RCC 7860 (cell line): ENCODE results near the gene MTIF2.
"Not testable (repeated sequence)": the region's sequence is repeated elsewhere in the genome, so short reads cannot be mapped to it uniquely, and the experiment has no call there.

Experiments used
- DNase-seq: peaks from one replicate; pipeline ENCODE4 v3.0.0-alpha.2; 2015; ENCODE audit warnings: low spot score
- FAIRE-seq: peaks from 2 replicates; lab custom pipeline; 2012; peaks lifted over from hg19 to GRCh38; lab: Jason Lieb, UNC

MTIF2 gene

GRCh38 chr2:55268907-55269644 is at the start of gene MTIF2:
MTIF2 (minus strand) TSS chr2:55269231; CDS start chr2:55263858, 5,373 bp downstream.
- FAIRE-seq = peak; percentile 86
- peak; percentile 90 for DNase-seq

GRCh38 chr2:55314985-55315384 is 46.0 kb upstream of the MTIF2 start:
- no peak for DNase-seq
- no peak for FAIRE-seq

GRCh38 chr2:55311444-55311870 is 42.4 kb upstream of the MTIF2 start:
- peak; percentile 68 for FAIRE-seq

GRCh38 chr2:55309446-55309845 is 40.4 kb upstream of the MTIF2 start:
- FAIRE-seq = peak; percentile 63

More at GRCh38 chr2:55311444-55311870, 42.4 kb upstream of the MTIF2 start:
- DNase-seq = peak; percentile 12

GRCh38 chr2:55302241-55302640 is 33.2 kb upstream of the MTIF2 start:
- FAIRE-seq = no peak
- DNase-seq = no peak

More at GRCh38 chr2:55309446-55309845, 40.4 kb upstream of the MTIF2 start:
- no peak for DNase-seq

- FAIRE-seq (no peak), DNase-seq (no peak)
Measured at GRCh38 chr2:55301277-55301676, 32.2 kb upstream of the MTIF2 start.

GRCh38 chr2:55296393-55296792 is 27.4 kb upstream of the MTIF2 start:
- FAIRE-seq (no peak), DNase-seq (no peak)

GRCh38 chr2:55283083-55283482 is 14.1 kb upstream of the MTIF2 start:
- FAIRE-seq = no peak
- DNase-seq = no peak

GRCh38 chr2:55282110-55282917 is 13.3 kb upstream of the MTIF2 start:
- FAIRE-seq (no peak), DNase-seq (peak; percentile 69)

GRCh38 chr2:55280851-55281546 is 12.0 kb upstream of the MTIF2 start:
- FAIRE-seq = not testable (repeated sequence)

GRCh38 chr2:55279859-55280424 is 10.9 kb upstream of the MTIF2 start:
- DNase-seq, FAIRE-seq: not testable (repeated sequence)

More at GRCh38 chr2:55280851-55281546, 12.0 kb upstream of the MTIF2 start:
- DNase-seq = not testable (repeated sequence)

GRCh38 chr2:55279214-55279835 is 10.3 kb upstream of the MTIF2 start:
- not testable (repeated sequence) for FAIRE-seq, DNase-seq

GRCh38 chr2:55277310-55277709 is 8.3 kb upstream of the MTIF2 start:
- no peak for FAIRE-seq

GRCh38 chr2:55274346-55274745 is 5.3 kb upstream of the MTIF2 start:
- not testable (repeated sequence) for DNase-seq, FAIRE-seq

More at GRCh38 chr2:55277310-55277709, 8.3 kb upstream of the MTIF2 start:
- no peak for DNase-seq

- no peak for DNase-seq
- FAIRE-seq = no peak
Measured at GRCh38 chr2:55269645-55269990, 587 bp upstream of the MTIF2 start.

- FAIRE-seq (no peak), DNase-seq (no peak)
Measured at GRCh38 chr2:55268288-55268906, 634 bp downstream of the MTIF2 start.

GRCh38 chr2:55259586-55259985 is 9.4 kb downstream of the MTIF2 start:
- not testable (repeated sequence) for DNase-seq, FAIRE-seq

- FAIRE-seq (no peak), DNase-seq (no peak)
Measured at GRCh38 chr2:55252832-55253231, 16.2 kb downstream of the MTIF2 start.

- DNase-seq = no peak
Measured at GRCh38 chr2:55247025-55247424, 22.0 kb downstream of the MTIF2 start.

GRCh38 chr2:55245411-55245810 is 23.6 kb downstream of the MTIF2 start:
- no peak for FAIRE-seq
- DNase-seq = no peak

More at GRCh38 chr2:55247025-55247424, 22.0 kb downstream of the MTIF2 start:
- FAIRE-seq = no peak
